GM18873 (cell line): ENCODE data around the gene KRT32.
"Not testable (repeated sequence)": the region's sequence is repeated elsewhere in the genome, so short reads cannot be mapped to it uniquely, and the experiment has no call there.

Experiments
- ATAC-seq: cut with Tn5 transposase; IDR thresholded peaks from one replicate; pipeline ENCODE4 v1.9.1; 2021; ENCODE audit warnings: mild to moderate bottlenecking, moderate library complexity, moderate number of reproducible peaks; ENCODE audit not compliant: unreplicated experiment, low FRiP score

Gene KRT32

GRCh38 chr17:41434005-41434404 is 33.2 kb downstream of the KRT32 start:
- no peak for ATAC-seq

GRCh38 chr17:41433586-41433985 is 33.6 kb downstream of the KRT32 start:
- no peak for ATAC-seq

GRCh38 chr17:41430376-41430775 is 36.8 kb downstream of the KRT32 start:
- ATAC-seq = not testable (repeated sequence)

DNA sequence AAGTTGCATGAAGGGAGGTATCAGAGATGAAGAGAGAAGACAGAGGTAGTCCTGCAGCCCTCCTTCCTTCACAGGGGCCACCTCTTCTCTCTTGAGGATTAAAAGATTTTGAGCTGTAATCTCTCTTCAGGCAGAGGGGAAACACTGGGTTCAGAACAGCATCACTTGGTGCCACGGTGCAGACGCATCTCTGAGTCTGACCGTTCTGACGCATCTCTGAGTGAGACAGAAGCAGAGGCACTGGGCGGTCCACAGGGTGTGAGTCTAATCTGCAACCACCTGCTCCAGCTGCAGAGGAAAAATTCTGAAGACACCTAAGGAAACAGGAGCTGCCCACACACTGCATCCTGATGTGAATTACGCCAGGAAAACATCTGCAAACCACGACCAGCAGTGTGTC is 37.5 kb downstream of the KRT32 start:
- no peak for ATAC-seq

DNA sequence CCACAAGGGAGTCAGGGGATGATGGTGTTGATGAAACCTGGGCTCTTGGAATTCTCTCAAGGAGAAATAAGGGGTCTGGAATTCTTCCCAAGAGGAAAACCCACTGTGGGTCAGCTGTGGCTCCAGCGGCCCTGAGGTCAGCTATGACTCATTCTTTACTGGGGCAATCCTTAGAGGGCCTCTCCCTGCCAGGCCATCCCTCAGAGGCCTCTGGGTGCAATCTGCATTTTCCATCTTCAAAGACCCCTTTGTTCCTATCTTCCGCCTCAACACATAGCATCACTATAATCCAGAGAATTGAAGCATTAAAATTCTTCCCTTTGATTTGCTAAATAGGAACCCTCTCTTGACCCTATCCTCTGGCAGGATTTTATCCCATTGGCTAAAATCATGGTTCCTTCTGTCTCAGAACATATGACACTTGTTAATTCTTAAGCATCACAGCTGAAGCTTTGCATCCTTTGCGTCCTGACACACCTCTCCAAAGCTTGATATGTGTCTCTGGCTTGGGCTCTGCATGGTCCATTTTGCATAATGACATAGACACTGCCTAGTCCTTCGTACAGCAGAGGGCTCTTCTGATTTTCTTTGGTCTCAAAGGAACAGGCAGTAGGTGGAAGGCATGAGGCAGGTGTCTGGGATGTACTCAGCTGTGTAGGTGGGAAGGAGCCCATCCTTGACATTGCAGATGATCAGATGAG is 38.4 kb downstream of the KRT32 start:
- ATAC-seq = no peak

DNA sequence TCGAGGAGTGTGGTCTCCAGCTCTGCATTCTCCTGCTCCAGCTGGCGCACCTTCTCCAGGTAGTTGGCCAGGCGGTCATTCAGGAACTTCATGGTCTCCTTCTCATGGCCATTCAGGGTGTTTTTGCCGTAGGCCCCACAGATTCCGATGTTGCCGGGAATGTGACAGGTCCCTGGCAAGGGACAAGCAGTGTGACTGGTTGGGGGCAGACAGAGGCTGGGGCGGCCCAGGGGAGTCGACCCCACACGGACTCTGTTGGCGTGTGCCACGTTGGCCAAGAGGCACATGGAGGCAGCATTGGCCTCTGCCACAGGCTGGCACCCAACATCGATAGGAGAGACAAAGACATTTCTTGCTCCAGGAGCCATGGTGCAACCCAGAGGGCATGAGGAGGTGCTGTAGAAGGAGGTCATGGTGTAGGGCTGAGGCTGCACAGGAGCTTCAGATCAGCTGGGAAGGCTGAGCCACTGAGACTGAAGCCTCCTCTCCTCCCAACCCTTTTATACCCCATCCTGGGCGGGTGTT is 43.0 kb downstream of the KRT32 start, which contains the start of gene KRT37:
KRT37 (minus strand) TSS at position 475 of the 525 bp plus-strand sequence; CDS start at position 413, 62 bp downstream.
- no peak for ATAC-seq

DNA sequence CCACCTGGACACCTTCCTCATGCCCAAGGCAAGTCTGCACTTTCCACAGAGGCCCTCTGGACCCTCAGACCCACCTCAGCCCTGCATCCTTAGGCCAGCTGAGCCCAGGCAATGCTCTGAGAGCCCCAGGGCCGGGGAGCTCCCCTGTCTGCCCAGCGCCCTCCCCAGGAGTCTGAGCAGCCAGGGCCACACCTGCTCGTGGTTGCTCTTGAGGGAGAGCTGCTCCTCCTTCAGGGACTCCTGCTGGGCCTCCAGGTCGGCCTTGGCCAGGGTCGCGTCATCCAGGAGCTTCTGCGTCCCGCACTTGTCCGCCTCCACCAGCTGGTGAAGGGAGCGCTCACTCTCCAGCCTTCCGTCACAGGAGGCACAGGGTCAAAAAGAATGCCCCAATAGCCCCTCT is 44.6 kb downstream of the KRT32 start:
- not testable (repeated sequence) for ATAC-seq

GRCh38 chr17:41421617-41422016 is 45.6 kb downstream of the KRT32 start:
- ATAC-seq = no peak

- ATAC-seq = no peak
Measured at GRCh38 chr17:41421116-41421515, 46.1 kb downstream of the KRT32 start.

DNA sequence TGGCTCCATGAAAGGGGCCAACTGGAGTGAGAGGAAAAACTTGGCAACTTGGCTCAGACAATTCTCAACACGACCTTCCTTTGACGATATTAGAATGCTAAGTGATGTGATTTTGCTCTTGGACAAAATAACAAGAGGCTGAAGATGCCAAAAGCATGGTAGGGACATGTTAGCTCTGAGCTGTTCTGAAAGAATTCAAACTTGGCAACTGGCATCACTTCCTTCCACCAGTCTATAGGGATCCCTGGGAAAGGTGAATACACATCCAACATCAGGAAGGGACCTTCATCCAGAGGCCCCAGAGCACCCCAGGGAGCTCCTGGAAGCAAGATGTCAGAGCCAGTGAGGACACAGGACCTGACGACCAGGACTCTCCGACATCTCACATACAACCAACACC is 47.1 kb downstream of the KRT32 start:
- no peak for ATAC-seq

DNA sequence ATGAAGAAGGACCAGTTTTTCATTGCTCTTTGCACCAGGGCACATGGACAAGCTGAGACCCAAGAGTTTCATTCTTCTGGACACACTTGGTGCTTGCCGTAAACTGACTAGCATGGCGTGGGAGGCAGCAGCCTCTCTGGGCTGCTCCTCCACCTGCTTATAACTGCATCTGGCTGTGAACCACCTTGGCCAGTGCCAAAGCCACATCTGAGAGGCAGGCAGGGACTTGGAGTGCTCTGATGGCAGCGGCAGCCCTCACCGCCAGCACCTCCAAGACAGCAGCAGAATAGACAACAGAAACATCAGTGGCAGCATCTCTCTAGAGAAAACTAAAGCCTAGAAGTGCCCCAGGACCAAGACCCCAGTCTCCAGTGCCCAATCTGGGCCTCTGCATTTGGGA is 47.5 kb downstream of the KRT32 start:
- ATAC-seq = no peak

GRCh38 chr17:41418116-41418860 is 48.9 kb downstream of the KRT32 start:
- ATAC-seq = no peak

DNA sequence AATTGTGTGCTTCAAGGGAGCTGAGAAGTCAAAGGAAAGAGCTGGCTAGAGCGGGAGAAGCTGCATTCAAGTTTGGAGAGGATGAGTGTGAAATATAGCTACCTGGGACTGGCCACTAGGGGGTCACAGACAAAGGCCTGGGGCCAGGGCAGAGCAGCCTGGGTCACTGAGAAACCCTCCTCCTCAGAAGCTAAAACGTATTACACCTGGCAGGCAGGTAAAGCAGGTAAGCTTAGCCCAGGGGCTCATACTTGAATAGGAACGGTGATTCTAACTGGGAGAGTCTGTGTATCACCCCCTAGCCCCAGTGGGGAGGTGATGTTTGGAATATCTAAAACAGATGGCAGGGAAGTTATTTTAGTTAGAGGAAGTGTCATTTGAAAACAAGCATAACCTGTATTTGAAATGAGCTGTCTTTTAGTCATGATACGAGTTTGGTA is 49.6 kb downstream of the KRT32 start:
- ATAC-seq = no peak

- ATAC-seq = no peak
Measured at GRCh38 chr17:41417127-41417526, 50.1 kb downstream of the KRT32 start.

- no peak for ATAC-seq
Measured at GRCh38 chr17:41416479-41416878, 50.7 kb downstream of the KRT32 start.

DNA sequence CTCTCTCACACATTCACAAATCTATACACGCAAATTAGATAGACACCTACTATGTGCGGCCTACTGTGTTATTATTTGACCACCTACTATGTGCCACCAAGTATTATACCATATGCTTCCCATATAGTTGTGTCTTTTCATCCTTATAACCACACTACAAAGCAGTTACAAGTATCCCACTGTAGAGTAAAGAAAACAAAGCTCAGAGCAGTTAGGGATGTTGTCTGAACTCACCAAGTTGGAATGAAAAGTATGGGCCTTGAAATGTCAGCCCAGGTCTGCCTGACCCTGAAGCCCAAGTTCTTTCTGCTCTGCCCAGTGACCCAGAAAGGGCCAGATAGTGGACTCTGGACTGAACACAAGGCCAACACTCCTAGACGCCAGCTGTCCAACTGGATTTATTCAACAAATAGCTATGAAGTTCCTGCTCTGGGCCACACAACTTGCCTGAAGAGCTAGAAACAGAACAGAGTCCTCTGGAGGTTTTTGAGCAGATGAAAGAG is 51.3 kb downstream of the KRT32 start:
- ATAC-seq = no peak

DNA sequence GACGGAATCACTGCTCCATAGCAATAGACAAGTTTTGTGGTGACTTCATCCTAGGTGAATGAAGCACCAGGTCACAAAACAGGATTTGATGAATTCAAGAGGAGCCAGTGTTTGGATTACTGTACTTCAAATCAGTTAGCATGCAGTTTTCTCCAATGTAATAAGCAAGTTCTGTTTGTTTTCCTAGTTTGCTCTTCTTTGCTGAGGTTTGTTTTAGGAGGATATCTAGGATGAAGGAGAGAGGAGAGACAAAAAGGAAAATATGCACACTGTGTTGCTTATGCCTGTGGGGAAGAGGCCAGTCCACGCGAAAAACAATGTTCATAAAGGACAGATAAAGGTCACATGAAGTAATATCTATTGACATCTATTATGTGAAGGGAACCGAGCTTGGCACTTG is 51.8 kb downstream of the KRT32 start:
- ATAC-seq = no peak

- no peak for ATAC-seq
Measured at GRCh38 chr17:41413982-41414381, 53.2 kb downstream of the KRT32 start.

DNA sequence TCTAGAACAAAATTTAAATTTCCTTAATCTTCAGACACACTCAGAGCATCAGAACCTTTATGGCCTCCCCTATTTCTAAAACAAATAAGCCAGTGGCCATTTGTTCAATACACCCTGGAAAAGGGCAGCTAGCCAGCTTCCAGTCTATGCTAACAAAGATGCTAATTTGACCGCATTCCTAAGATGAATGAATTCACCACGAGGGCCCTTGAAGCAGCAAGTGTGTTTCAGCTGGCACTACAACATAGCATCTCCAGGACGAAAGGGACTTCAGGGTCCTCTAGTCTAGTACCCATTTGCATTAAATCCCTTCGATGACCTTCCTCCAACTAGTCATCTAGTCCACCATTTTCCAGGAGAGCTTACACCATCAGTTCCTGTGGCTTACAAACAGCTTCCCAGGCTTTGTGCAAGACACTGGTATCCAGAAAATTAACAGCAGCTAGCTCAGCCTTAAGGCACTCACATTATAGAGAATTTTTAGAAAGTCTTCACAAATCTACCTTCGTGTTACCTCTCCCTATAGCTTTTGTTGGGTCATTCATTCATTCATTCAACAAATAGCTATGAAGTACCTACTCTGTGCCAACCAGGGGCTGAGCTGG is 53.7 kb downstream of the KRT32 start:
- no peak for ATAC-seq

GRCh38 chr17:41411072-41411840 is 55.9 kb downstream of the KRT32 start:
- ATAC-seq = no peak
